Measurements from ENCODE around the gene CBLN3. TPM values are rescaled to one million over a fixed set of nuclear protein-coding genes. Genes with fewer than 3 reads are reported as not detected.

Gene CBLN3
- total and polyA plus RNA-seq, 2 of the 4 experiments (the other 2 are of a cell fraction) = 0.72 to 4.5 TPM

- Histone ChIP-seq H3K27ac (ENCODE audit: insufficient read depth, low read length) (peak overlapping the region; percentile 91), H4K91ac (ENCODE audit: insufficient read depth, low read depth, low read length) (peak overlapping the region; percentile 95), H4K8ac (ENCODE audit: low read depth in 2 of 2, low read length in 2 of 2) (peak overlapping the region; percentile 68 to 93), H3K4me2 (ENCODE audit: low read depth, low read length) (peak overlapping the region; percentile 91), H3K36me3 (ENCODE audit: control insufficient read depth, insufficient read depth, low read length) (peaks cover 21% of the 10 kb centered on the region), H3K56ac (ENCODE audit: extremely low read depth, insufficient read depth, low read length) (peak overlapping the region; percentile 92), H2BK20ac (ENCODE audit: low read depth, low read length) (0 out of 2 replicates have a peak overlapping the region, but pooled peaks have one; percentile 6), H3K4ac (ENCODE audit: low read depth, low read length) (peak overlapping the region; percentile 99), H3K9me3 (ENCODE audit: control insufficient read depth, insufficient read depth, low read length) (no peaks in the 10 kb centered on the region), H3K9ac (ENCODE audit: low read depth, low read length) (peak overlapping the region; percentile 98), H3K4me3 (ENCODE audit: insufficient read depth, low read depth, low read length) (peak overlapping the region; percentile 85), H2AK9ac (replicated peaks; ENCODE audit: low read depth, low read length, poor library complexity) (peak overlapping the region; percentile 100), H2BK120ac (ENCODE audit: low read depth, low read length) (peak overlapping the region; percentile 83; the same call in 1 of the 2 replicates), H4K5ac (ENCODE audit: low read depth, low read length) (peak overlapping the region; percentile 95), H2AFZ (replicated peaks; ENCODE audit: low read length, poor library complexity) (peak overlapping the region; percentile 95), H3K27me3 (ENCODE audit: control insufficient read depth, insufficient read depth, low read length) (no peaks in the 10 kb centered on the region), H3K4me1 (ENCODE audit: control insufficient read depth, insufficient read depth, low read length) (peaks cover 18% of the 10 kb centered on the region; the same call in 1 of the 2 replicates), H3K14ac (replicated peaks; ENCODE audit: low read depth, low read length) (peak overlapping the region; percentile 95), H2AK5ac (ENCODE audit: low read depth, low read length) (peak overlapping the region; percentile 100), H3K23ac (ENCODE audit: low read depth, low read length) (peak overlapping the region; percentile 90), H4K20me1 (ENCODE audit: insufficient read depth, low read length) (peaks cover 20% of the 10 kb centered on the region), H2BK5ac (ENCODE audit: low read depth, low read length, poor library complexity, severe bottlenecking) (peak overlapping the region; percentile 88), H3K9me1 (ENCODE audit: insufficient read depth, low read length) (peaks cover 5% of the 10 kb centered on the region), H3K79me1 (ENCODE audit: low read depth in 1 of 2, low read length in 2 of 2) (peaks cover 22 to 46% of the 10 kb centered on the region in 2 experiments), H3K18ac (ENCODE audit: low read depth, low read length) (peak overlapping the region; percentile 85), H2BK15ac (ENCODE audit: low read depth, low read length) (peak overlapping the region; percentile 59; the same call in 2 of the 3 replicates)
- intact Hi-C loops (cut with micrococcal nuclease) = loop anchor here (1.0 to 10.0 kb wide), 4 partner anchors 66 to 216 kb away; partner anchors contain the start of genes CHMP4A, MDP1 and TINF2
- POLR2A ChIA-PET (ENCODE audit: unreplicated experiment) = interaction anchor here (0.6 to 1.5 kb wide), 5 partner anchors 11 to 104 kb away, joined by 3 to 7 read pairs (median 5); partner anchors contain the start of gene NYNRIN
- dilution Hi-C loops (cut with HindIII; ENCODE audit: low sequenced_read_pairs, unreplicated experiment) = no loop called here
- WGBS, 2 experiments (ENCODE audit: extremely low coverage in 2 of 2, insufficient read length in 1 of 2) = 24% methylated on average over 5 of the region's 19 CpGs; no CpG with 5 or more reads in 1 of the 2 experiments
- DNase-seq (peak; percentile 59), ATAC-seq (ENCODE audit: low read depth) (peak; percentile 27)
- in situ Hi-C loops (cut with MboI; ENCODE audit: low sequenced_read_pairs) = loop anchor here (10.0 to 25.0 kb wide), 4 partner anchors 66 to 1119 kb away; partner anchors contain the start of genes BCL2L2, FITM1, GMPR2 and NEDD8
- CTCF ChIA-PET = interaction anchor here (0.5 to 3.3 kb wide), 20 partner anchors 9 to 481 kb away, joined by 3 to 63 read pairs (median 4); partner anchors contain the start of genes ADCY4, CIDEB and NYNRIN
- TSS peak; percentile 28 for BruUV-seq (replicated peaks)
- TF ChIP-seq RFX5 (IDR thresholded peaks at IDR 0.05; ENCODE audit: low read depth, low read length) = no peak
- TF ChIP-seq SMC3 (IDR thresholded peaks at IDR 0.05; ENCODE audit: low read depth, low read length) = no peak
- peak; percentile 38; the same call in 1 of the 2 replicates for TF ChIP-seq MAZ (IDR thresholded peaks at IDR 0.05; ENCODE audit: borderline replicate concordance, low read depth, low read length)
- TF ChIP-seq, protein P1, sequence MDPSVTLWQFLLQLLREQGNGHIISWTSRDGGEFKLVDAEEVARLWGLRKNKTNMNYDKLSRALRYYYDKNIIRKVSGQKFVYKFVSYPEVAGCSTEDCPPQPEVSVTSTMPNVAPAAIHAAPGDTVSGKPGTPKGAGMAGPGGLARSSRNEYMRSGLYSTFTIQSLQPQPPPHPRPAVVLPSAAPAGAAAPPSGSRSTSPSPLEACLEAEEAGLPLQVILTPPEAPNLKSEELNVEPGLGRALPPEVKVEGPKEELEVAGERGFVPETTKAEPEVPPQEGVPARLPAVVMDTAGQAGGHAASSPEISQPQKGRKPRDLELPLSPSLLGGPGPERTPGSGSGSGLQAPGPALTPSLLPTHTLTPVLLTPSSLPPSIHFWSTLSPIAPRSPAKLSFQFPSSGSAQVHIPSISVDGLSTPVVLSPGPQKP (IDR thresholded peaks at IDR 0.05; ENCODE audit: borderline replicate concordance, low read depth, low read length) = no peak
- no peak for TF ChIP-seq RCOR1 (IDR thresholded peaks at IDR 0.05; ENCODE audit: insufficient replicate concordance, low read length)
- TF ChIP-seq FOS (IDR thresholded peaks at IDR 0.05; ENCODE audit: low read depth, low read length) = no peak
- TF ChIP-seq BHLHE40 (IDR thresholded peaks at IDR 0.05; ENCODE audit: low read depth, low read length) = no peak
- no peak; the same call in 1 of the 2 replicates for TF ChIP-seq MXI1 (IDR thresholded peaks at IDR 0.05; ENCODE audit: borderline replicate concordance, low read depth, low read length)
- 0 out of 2 replicates have a peak, but pooled peaks have one; percentile 35 for TF ChIP-seq CHD1 (IDR thresholded peaks at IDR 0.05; ENCODE audit: low read depth, low read length)
These were observed 1.5 kb upstream of the CBLN3 start for GRCh38 chr14:24430682-24431568.

Data from IMR-90 (cell line).